Neural progenitor cell (in vitro differentiated cells): Measurements from ENCODE around the gene CDH13.

ENCODE experiments used
- CTCF ChIP-seq: fragments of 200-600 bp; sonication (generic); IDR thresholded peaks from 2 replicates; pipeline ENCODE4 v1.5.1; 2017; ENCODE audit warnings: antibody characterized with exemption, mild to moderate bottlenecking
- EZH2phosphoT487 ChIP-seq: fragments of 200-600 bp; sonication (generic); IDR thresholded peaks from 2 replicates; pipeline ENCODE4 v1.6.1; 2017; ENCODE audit warnings: antibody characterized with exemption

GRCh38 chr16:82660966-82661365 lies 34.2 kb downstream of the CDH13 start:
- no peak for TF ChIP-seq CTCF
- no peak for TF ChIP-seq EZH2phosphoT487
